Activated T-cell treated with anti-CD3 and anti-CD28 coated beads, Interleukin-2, amount 50 U/mL, for 48 hours (primary cell): Measurements from ENCODE around the gene ADAP1.

Source experiments
- DNase-seq, 2 experiments: peaks; one replicate each; pipeline ENCODE4 v3.0.0-alpha.2; 2020

ADAP1 gene

GRCh38 chr7:903921-904755 lies 50.3 kb downstream of the ADAP1 start:
- DNase-seq = no peak

DNA sequence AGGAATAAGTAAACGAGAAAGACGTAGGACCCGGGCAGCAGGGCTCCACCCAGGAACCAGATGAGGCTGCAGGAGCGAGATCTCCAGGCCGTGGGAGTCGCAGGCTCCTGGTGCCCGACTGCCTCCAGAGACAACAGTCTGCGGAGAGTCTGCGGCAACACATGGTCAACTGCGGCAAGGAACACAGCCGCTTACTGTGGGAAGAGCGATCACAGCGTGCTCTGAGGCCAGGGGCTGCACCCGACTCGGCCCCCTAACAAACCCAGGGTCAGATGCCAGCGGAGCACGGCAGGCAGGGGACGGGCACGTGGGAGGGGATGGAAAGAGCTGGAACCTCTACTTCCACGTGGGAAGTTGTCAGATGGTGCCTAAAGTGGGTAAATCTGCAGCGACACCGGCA lies 51.5 kb downstream of the ADAP1 start:
- no peak for DNase-seq

DNA sequence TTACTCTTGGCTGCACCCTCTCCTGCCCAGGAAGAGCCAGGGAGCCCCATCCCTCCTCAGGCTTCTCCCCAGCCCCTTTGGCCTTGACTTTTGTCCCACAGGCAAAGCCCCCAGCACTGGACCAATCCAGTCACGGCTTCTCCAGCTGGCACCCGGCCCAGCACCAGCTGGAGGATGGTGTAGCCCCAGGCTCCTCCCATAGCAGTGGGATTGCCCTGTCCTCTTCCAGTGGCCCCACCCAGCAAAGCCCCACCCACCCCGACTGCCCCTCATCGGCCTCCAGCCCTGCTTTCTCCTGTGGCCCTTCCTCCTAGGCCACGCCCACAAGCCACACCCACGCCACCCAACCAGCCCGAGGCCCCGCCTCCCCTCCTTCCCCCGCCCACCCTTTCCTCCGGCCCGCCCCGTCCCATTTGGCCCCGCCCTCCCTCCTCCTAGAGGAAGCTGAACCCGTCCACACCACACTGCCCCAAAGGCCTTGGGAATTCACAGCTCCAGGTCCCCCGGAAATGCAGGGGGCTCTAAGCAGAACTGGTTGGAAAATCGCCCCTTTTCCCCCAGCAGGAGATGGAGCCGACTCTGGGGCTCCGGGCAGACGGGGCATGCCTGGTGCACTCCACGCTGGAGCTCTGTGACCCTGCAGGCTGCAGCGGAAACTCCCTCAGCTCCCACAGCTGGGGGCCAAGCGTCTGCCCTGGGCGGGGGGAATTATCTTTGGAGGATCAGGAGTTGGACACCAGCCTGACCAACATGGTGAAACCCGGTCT lies 52.9 kb downstream of the ADAP1 start:
- DNase-seq = peak; percentile 71 to 74

GRCh38 chr7:901041-901387 lies 53.5 kb downstream of the ADAP1 start:
- no peak for DNase-seq

- DNase-seq = no peak
Measured at GRCh38 chr7:900331-901040, 54.0 kb downstream of the ADAP1 start.

DNA sequence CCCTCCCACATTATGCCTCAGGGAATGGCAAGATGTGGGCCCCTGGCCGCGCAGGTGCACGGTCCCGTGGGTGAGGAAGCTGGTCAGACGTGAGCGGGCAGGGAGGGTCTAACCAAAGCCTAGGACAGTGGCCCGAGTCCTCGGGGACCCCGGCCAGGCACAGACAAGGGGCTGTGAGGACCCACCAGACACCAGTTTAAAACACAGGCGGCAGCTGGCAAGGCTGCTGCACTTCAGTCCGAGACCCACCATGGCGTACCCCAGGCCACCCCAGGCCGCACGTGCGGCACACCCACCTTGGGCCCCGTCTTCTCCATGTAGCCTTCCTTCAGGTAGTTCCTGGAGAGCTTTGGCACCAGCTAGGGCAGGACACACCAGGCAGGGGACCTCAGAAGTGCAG lies 54.7 kb downstream of the ADAP1 start:
- DNase-seq = no peak

DNA sequence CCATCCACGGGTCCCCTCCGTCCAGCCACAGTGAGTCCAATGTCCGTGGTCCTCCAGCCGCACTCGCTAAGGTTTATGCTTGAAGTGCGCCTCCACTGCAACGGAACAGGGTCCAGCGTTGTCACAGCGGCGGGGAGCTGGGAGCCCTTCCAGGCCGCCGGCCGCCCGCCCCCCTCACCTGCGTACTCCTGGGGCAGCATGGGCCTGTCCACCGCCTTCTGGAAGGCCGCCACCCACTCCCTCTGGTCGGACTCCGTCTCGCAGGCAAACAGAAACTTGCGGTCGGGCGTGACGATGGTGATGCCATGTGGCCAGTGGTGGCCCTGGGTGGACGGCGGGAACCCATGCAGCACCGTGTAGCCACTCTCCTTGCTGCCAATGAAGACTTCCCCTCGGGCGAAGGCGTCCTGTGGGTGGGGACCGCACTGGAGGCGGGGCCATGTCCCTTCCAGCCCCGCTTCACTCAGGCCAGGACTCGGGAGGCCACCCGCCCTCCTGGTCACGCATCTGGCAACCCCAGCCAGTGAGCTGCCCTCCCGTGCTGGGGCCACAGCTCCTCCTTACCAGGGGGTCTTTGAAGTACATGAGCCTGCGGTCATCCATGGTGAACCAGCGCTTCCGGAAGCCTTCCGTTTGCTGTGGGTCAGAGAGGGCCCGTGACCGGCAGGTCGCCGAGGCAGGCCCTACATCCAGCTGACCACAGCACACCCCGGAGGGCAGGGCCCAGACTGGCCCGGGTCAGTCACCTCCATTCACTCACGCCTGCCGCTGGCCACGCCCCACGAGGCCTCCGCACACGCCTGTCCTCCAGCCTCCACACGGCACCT lies 55.4 kb downstream of the ADAP1 start:
- no peak for DNase-seq

- DNase-seq = no peak
Measured at GRCh38 chr7:898460-898854, 56.0 kb downstream of the ADAP1 start.

GRCh38 chr7:897771-898376 lies 56.6 kb downstream of the ADAP1 start:
- no peak for DNase-seq

DNA sequence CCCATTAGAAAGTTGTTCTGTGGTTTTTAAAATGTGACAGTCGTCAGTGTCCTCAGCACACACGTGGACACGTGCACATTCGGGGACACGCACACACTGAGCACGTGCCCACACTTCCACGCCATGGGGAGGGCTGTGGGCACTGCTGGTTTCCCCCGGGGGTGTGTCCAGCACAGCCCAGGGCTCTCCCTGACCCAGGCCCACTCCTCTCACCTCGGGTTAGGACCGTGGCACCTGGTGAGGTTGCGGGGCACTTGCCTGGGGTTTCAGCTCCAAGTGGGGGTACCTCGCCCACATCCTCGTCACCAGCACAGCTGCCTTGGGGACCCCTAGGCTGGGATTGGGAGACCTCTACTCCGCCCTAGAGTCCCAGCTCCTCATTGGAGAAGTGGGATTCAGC lies 57.4 kb downstream of the ADAP1 start:
- no peak for DNase-seq

GRCh38 chr7:896346-897075 lies 58.0 kb downstream of the ADAP1 start:
- DNase-seq = no peak

DNA sequence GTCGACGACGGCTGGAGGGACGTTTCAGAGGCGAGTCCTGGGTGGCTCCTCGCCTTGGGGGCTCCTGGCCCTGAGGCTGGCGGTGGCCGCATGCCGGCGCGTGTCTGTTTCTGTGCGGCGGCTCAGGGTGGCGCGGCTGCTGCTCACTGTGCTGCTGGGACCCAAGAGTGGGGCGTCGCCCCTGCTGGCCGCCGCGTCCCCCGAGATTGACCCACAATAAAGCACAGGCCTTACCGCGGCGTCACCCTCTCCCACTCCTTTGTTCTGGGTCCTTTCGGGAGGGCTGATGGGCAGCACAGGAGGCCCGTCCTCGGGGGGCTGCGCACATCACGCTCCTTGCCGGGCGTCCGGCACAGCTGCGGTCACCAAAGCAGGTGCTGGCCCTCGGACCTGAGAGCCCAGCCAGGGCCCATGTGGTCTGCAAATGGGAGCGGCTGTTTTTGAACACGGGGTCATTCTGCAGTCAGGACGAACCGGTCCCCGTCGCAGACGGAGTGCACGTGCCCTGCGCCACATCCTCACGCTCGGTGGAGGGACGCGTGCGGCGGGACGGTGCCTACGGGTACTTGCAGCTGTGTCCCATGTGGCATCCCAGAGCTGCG lies 58.9 kb downstream of the ADAP1 start:
- no peak for DNase-seq

GRCh38 chr7:894927-895450 lies 59.5 kb downstream of the ADAP1 start:
- DNase-seq = no peak

DNA sequence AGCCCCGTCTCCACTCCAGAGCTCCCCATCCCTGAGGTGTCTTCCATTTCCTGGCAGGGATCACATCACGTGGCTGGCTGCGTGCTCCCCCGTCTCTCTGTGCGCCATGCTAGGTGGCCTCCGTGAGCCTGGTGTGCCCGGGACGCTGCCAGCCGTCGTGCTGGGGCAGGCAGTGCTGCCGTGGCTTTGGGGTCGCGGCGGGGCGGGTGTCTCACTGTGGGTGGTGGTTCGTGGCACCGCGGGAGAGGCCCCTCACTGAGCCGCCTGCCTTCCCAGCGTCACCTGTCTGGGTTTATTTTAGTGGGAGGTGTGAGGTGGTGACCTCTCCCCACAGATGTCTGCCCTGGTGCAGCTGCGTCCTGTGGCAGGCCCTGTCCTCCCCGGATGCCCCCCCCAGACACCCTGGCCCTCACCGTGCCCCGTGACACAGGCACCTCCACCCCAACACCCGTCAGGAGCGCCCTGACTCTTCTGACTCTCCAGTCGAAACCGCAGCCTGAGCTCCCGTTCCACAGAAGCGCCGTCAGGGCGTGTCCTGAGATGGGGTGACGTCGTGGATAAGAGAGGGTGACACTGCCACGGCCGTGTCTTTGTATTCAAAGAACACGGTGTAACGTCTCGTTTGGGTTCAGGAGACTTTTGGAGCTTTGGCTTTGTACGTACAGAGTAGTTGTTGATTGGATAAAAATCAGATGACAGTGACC lies 60.2 kb downstream of the ADAP1 start:
- no peak for DNase-seq

DNA sequence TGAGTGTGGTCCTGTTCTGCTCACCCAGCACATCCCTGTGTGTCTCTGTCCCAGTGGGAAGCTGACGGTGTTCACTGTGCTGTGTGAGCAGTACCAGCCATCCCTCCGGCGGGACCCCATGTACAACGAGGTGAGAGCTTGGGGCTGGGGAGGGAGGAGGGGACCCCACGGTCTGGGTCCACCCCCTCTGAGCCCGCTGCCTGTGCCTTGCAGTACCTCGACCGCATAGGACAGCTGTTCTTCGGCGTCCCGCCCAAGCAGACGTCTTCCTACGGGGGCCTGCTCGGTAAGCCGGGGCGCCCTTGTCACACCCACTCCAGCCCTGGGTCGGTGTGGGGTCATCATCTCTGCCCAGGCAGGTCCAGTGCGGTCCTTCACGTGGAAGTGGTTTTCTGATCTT lies 60.8 kb downstream of the ADAP1 start:
- DNase-seq = no peak

DNA sequence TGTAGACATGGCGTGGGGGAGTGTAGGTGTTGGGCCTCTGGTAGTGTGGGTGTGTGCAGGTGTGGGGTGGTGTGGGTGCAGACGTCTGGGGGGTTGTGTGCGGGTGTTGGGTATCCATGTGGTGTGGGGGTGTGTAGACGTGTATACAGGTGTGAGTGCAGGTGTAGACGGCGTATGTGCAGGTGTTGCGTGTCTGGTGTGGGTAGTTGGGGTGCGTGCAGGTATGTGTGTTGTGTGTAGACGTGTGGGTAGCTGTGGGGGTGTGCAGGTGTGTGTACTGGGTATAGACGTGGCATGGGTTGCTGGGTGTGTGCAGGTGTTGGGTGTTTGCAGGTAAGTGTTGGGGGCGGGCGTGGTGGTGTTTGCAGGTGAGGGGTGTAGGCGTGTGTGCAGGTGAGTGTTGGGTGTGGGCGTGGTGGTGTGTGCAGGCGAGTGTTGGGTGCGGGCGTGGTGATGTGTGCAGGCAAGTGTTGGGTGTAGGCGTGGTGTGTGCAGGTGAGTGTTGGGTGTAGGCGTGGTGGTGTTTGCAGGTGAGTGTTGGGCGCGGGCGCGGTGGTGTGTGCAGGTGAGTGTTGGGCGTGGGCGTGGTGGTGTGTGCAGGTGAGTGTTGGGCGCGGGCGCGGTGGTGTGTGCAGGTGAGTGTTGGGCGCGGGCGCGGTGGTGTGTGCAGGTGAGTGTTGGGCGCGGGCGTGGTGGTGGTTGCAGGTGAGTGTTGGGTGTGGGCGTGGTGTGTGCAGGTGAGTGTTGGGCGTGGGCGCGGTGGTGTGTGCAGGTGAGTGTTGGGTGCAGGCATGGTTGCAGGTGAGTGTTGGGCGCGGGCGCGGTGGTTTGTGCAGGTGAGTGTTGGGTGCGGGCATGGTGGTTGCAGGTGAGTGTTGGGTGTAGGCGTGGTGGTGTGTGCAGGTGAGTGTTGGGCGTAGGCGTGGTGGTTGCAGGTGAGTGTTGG lies 61.6 kb downstream of the ADAP1 start:
- no peak for DNase-seq

GRCh38 chr7:891805-892204 lies 62.7 kb downstream of the ADAP1 start:
- no peak for DNase-seq

DNA sequence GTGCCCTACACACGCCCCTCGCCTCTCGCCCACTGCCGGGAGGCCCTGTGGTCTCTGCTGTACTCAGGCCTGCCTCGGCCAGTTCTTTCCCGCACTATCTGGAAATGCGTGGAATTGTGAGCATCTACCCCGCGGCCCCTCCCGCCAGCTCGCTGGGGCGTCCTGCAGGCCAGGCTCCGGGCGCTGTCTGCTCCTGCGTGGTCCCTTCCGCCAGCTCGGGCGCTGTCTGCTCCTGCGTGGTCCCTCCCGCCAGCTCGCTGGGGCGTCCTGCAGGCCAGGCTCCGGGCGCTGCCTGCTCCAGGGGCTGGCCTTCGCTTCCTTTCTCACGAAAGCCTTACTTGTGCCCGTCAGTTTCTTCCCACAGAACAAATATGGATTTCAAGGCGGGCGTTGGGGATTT lies 63.2 kb downstream of the ADAP1 start:
- no peak for DNase-seq

GRCh38 chr7:890868-891267 lies 63.6 kb downstream of the ADAP1 start:
- DNase-seq = no peak
